ENCODE measurements around the gene SLC39A5. TPM values are rescaled to one million over a fixed set of nuclear protein-coding genes. Genes with fewer than 3 reads are reported as not detected.

Gene SLC39A5
- total and polyA plus RNA-seq, 2 of the 13 experiments (the other 11 are each of a cell fraction or from before 2014, with no cell fraction given): 59.7 to 101 TPM

DNA sequence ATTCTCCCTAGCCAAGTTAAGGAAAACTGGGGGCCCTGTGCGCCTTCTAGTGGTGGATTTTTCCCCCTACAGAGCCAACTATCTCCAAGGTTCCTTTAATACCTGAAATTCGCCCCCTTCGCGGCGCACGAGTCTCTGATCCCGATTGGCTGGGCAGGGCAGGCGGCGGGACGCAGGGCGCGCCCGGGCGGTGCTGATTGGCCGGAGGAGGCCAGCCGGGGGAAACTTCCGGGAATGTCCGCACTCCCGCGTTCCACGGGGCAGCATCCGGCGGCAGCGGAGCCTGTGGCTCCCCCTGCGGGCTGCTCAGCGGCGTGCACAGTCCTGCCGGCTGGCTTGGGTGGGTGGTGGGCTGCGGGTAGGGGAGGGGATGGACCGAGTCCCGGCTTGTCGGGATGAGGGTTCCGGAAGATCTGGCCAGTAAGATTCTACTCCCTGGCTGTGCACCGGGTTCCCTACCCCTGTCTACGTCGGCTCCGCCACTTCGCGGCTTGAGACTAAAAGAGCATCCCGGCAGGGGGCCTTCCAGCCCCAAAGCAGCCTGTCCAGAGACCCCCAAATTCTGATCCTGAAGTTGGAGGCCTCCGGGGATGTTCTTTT lies 5.6 kb upstream of the SLC39A5 start, which contains the start of gene NABP2 (continued):
- TF ChIP-seq, protein P1, sequence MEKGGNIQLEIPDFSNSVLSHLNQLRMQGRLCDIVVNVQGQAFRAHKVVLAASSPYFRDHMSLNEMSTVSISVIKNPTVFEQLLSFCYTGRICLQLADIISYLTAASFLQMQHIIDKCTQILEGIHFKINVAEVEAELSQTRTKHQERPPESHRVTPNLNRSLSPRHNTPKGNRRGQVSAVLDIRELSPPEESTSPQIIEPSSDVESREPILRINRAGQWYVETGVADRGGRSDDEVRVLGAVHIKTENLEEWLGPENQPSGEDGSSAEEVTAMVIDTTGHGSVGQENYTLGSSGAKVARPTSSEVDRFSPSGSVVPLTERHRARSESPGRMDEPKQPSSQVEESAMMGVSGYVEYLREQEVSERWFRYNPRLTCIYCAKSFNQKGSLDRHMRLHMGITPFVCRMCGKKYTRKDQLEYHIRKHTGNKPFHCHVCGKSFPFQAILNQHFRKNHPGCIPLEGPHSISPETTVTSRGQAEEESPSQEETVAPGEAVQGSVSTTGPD (CRISPR knock-in tag; IDR thresholded peaks at IDR 0.05): no peak
- TF ChIP-seq PHF5A (CRISPR knock-in tag; IDR thresholded peaks at IDR 0.05; ENCODE audit: low read depth, unreplicated experiment): no peak
- TF ChIP-seq, protein P2, sequence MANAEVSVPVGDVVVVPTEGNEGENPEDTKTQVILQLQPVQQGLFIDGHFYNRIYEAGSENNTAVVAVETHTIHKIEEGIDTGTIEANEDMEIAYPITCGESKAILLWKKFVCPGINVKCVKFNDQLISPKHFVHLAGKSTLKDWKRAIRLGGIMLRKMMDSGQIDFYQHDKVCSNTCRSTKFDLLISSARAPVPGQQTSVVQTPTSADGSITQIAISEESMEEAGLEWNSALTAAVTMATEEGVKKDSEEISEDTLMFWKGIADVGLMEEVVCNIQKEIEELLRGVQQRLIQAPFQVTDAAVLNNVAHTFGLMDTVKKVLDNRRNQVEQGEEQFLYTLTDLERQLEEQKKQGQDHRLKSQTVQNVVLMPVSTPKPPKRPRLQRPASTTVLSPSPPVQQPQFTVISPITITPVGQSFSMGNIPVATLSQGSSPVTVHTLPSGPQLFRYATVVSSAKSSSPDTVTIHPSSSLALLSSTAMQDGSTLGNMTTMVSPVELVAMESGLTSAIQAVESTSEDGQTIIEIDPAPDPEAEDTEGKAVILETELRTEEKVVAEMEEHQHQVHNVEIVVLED (CRISPR knock-in tag; IDR thresholded peaks at IDR 0.05; ENCODE audit: borderline replicate concordance): peak; percentile 90
- TF ChIP-seq ZNF746 (CRISPR knock-in tag; IDR thresholded peaks at IDR 0.05): 0 out of 2 replicates have a peak, but pooled peaks have one; percentile 86
- TF ChIP-seq TOPORS (CRISPR knock-in tag; IDR thresholded peaks at IDR 0.05): no peak
- no peak for TF ChIP-seq ZFP1 (CRISPR knock-in tag; IDR thresholded peaks at IDR 0.05)
- TF ChIP-seq HOXA3 (CRISPR knock-in tag; IDR thresholded peaks at IDR 0.05): peak; percentile 85
- TF ChIP-seq MIXL1 (CRISPR knock-in tag; IDR thresholded peaks at IDR 0.05): peak; percentile 43; the same call in 1 of the 2 replicates
- TF ChIP-seq SIX1 (CRISPR knock-in tag; IDR thresholded peaks at IDR 0.05; ENCODE audit: borderline replicate concordance): no peak
- TF ChIP-seq KLF15 (CRISPR knock-in tag; IDR thresholded peaks at IDR 0.05; ENCODE audit: borderline replicate concordance): no peak
- TF ChIP-seq SNAPC2 (CRISPR knock-in tag; IDR thresholded peaks at IDR 0.05): no peak
- no peak for TF ChIP-seq ZNF160 (CRISPR knock-in tag; IDR thresholded peaks at IDR 0.05)
- TF ChIP-seq, protein P3, sequence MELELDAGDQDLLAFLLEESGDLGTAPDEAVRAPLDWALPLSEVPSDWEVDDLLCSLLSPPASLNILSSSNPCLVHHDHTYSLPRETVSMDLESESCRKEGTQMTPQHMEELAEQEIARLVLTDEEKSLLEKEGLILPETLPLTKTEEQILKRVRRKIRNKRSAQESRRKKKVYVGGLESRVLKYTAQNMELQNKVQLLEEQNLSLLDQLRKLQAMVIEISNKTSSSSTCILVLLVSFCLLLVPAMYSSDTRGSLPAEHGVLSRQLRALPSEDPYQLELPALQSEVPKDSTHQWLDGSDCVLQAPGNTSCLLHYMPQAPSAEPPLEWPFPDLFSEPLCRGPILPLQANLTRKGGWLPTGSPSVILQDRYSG (CRISPR knock-in tag; IDR thresholded peaks at IDR 0.05): no peak
- TF ChIP-seq ZBTB8A (CRISPR knock-in tag; IDR thresholded peaks at IDR 0.05; ENCODE audit: borderline replicate concordance, low read depth): 0 out of 2 replicates have a peak, but pooled peaks have one; percentile 18
- TF ChIP-seq, protein P4, sequence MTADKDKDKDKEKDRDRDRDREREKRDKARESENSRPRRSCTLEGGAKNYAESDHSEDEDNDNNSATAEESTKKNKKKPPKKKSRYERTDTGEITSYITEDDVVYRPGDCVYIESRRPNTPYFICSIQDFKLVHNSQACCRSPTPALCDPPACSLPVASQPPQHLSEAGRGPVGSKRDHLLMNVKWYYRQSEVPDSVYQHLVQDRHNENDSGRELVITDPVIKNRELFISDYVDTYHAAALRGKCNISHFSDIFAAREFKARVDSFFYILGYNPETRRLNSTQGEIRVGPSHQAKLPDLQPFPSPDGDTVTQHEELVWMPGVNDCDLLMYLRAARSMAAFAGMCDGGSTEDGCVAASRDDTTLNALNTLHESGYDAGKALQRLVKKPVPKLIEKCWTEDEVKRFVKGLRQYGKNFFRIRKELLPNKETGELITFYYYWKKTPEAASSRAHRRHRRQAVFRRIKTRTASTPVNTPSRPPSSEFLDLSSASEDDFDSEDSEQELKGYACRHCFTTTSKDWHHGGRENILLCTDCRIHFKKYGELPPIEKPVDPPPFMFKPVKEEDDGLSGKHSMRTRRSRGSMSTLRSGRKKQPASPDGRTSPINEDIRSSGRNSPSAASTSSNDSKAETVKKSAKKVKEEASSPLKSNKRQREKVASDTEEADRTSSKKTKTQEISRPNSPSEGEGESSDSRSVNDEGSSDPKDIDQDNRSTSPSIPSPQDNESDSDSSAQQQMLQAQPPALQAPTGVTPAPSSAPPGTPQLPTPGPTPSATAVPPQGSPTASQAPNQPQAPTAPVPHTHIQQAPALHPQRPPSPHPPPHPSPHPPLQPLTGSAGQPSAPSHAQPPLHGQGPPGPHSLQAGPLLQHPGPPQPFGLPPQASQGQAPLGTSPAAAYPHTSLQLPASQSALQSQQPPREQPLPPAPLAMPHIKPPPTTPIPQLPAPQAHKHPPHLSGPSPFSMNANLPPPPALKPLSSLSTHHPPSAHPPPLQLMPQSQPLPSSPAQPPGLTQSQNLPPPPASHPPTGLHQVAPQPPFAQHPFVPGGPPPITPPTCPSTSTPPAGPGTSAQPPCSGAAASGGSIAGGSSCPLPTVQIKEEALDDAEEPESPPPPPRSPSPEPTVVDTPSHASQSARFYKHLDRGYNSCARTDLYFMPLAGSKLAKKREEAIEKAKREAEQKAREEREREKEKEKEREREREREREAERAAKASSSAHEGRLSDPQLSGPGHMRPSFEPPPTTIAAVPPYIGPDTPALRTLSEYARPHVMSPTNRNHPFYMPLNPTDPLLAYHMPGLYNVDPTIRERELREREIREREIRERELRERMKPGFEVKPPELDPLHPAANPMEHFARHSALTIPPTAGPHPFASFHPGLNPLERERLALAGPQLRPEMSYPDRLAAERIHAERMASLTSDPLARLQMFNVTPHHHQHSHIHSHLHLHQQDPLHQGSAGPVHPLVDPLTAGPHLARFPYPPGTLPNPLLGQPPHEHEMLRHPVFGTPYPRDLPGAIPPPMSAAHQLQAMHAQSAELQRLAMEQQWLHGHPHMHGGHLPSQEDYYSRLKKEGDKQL (CRISPR knock-in tag; IDR thresholded peaks at IDR 0.05; ENCODE audit: low read depth): no peak
- peak; percentile 85; the same call in 1 of the 2 replicates for TF ChIP-seq ZNF878 (CRISPR knock-in tag; IDR thresholded peaks at IDR 0.05)
- TF ChIP-seq, protein P5, sequence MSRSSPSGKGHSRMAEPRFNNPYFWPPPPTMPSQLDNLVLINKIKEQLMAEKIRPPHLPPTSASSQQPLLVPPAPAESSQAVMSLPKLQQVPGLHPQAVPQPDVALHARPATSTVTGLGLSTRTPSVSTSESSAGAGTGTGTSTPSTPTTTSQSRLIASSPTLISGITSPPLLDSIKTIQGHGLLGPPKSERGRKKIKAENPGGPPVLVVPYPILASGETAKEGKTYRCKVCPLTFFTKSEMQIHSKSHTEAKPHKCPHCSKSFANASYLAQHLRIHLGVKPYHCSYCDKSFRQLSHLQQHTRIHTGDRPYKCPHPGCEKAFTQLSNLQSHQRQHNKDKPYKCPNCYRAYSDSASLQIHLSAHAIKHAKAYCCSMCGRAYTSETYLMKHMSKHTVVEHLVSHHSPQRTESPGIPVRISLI (CRISPR knock-in tag; IDR thresholded peaks at IDR 0.05; ENCODE audit: borderline replicate concordance): no peak; the same call in 1 of the 2 replicates
- no peak for TF ChIP-seq ZNF547 (CRISPR knock-in tag; IDR thresholded peaks at IDR 0.05)

Data from HepG2 (cell line).